HepG2 (cell line): ENCODE data around the gene HSD11B2. TPM values are rescaled to one million over a fixed set of nuclear protein-coding genes. Genes with fewer than 3 reads are reported as not detected.

Source experiments
- FOXA1 ChIP-seq, 2 experiments: fragments of 450-650 bp in 1 of 2; sonication (generic) in 1 of 2; formaldehyde crosslinking in 1 of 2; IDR thresholded peaks; 2 replicates each; pipeline versions ENCODE4 v1.4.0 to v1.6.1; 2016 to 2020; ENCODE audit warnings: missing genetic modification reagents in 1 of 2
- MEF2D ChIP-seq: sonication (generic); formaldehyde crosslinking; IDR thresholded peaks from 2 replicates; pipeline ENCODE4 v1.5.1; 2020; ENCODE audit warnings: mild to moderate bottlenecking, missing genetic modification reagents
- NFYC ChIP-seq: IDR thresholded peaks from 2 replicates; pipeline ENCODE4 v1.6.1; 2016; ENCODE audit warnings: missing genetic modification reagents, missing compliant biosample characterization
- SYNCRIP ChIP-seq: fragments of 200-400 bp; formaldehyde crosslinking; IDR thresholded peaks from 2 replicates; pipeline ENCODE4 v1.6.1; 2018; ENCODE audit warnings: mild to moderate bottlenecking, low read depth, low read length; ENCODE audit not compliant: insufficient read depth
- ZNF75D ChIP-seq: sonication (generic); formaldehyde crosslinking; IDR thresholded peaks from 2 replicates; pipeline ENCODE4 v1.8.1; 2023; ENCODE audit warnings: missing genetic modification reagents, mild to moderate bottlenecking, borderline replicate concordance
- polyA plus RNA-seq, 8 experiments: library from polyadenylated mRNA; depleted of rRNA in 3 of 8; stranded (reverse) in 7 of 8; unstranded in 1 of 8; fragments of >200 nt; fragmentation: Illumina TruSeq in 4 of 8; extraction: Trizol in 4 of 8; gene quantifications; 2 replicates each; pipeline versions ENCODE4 v1.2.1 to v1.2.3, GENCODE V29; 2011 to 2016; ENCODE audit warnings: low read depth in 4 of 8, missing spikeins in 1 of 8, mixed read lengths in 1 of 8; ENCODE audit not compliant: insufficient read depth in 1 of 8
- total RNA-seq, 5 experiments: library from RNA; depleted of rRNA; stranded (reverse); fragments of >200 nt; fragmentation: Illumina TruSeq; extraction: Trizol; gene quantifications; 2 replicates each; pipeline ENCODE4 v1.2.3, GENCODE V29; 2016; ENCODE audit warnings: low read depth in 1 of 5
- TF ChIP-seq, protein P1 (sequence below): sonication (generic); formaldehyde crosslinking; IDR thresholded peaks from 2 replicates; pipeline ENCODE4 v1.5.1; 2020; ENCODE audit warnings: mild to moderate bottlenecking, missing genetic modification reagents, borderline replicate concordance
- TF ChIP-seq, protein P2 (sequence below): sonication (generic); formaldehyde crosslinking; IDR thresholded peaks from one replicate; pipeline ENCODE4 v1.5.1; 2020; ENCODE audit warnings: mild to moderate bottlenecking, missing genetic modification reagents; ENCODE audit errors: not compliant biosample characterization
- TF ChIP-seq, protein P3 (sequence below): sonication (generic); formaldehyde crosslinking; IDR thresholded peaks from 2 replicates; pipeline ENCODE4 v1.4.0; 2020; ENCODE audit warnings: missing genetic modification reagents, mild to moderate bottlenecking, borderline replicate concordance
- TF ChIP-seq, protein P4 (sequence below): IDR thresholded peaks from 2 replicates; pipeline ENCODE4 v1.6.1; 2018; ENCODE audit warnings: missing genetic modification reagents, mild to moderate bottlenecking, missing compliant biosample characterization
- TF ChIP-seq, protein P5 (sequence below): sonication (generic); formaldehyde crosslinking; IDR thresholded peaks from 2 replicates; pipeline ENCODE4 v1.5.1; 2020; ENCODE audit warnings: missing genetic modification reagents, mild to moderate bottlenecking, borderline replicate concordance

Gene HSD11B2
- total and polyA plus RNA-seq, 2 of the 13 experiments (the other 11 are each of a cell fraction or from before 2014, with no cell fraction given) = 8.9 to 13.6 TPM

DNA sequence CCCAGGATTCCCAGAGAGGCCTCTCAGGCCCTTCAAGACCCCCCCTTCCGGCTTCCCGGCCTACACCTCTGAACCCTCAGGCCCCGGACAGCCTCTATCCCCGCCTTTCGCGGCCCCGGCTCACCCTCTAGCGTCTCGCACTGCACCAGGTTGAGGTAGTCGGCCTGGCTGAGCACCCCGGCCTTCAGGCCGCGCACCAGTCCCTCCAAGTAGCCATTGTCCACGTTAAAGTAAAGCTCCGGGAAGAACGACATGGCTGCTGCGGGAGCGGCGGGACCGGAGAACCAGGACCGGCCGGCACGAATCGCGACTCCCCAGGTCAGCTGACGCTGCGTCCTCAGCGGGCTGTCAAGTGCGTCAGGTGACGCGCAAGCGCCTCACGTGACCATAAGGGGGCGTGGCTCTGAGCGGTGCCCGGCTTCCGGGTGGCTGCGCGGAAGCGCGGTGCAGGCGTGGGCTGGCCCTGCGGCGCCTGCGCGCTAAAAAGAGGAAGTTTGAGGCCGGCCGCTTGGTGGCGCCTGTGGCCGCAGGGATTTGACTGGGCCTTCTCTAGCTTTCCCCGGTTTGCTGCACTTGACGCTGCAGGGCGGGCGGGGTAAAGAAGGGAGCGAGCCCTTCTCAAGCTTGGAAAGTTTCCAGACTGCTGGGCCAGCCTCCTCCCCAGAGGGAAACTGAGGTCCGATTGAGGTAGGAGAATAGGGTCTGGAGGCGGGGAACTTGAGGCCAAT lies 50.1 kb downstream of the HSD11B2 start, which contains the start of gene ATP6V0D1 (continued):
- TF ChIP-seq, protein P1, sequence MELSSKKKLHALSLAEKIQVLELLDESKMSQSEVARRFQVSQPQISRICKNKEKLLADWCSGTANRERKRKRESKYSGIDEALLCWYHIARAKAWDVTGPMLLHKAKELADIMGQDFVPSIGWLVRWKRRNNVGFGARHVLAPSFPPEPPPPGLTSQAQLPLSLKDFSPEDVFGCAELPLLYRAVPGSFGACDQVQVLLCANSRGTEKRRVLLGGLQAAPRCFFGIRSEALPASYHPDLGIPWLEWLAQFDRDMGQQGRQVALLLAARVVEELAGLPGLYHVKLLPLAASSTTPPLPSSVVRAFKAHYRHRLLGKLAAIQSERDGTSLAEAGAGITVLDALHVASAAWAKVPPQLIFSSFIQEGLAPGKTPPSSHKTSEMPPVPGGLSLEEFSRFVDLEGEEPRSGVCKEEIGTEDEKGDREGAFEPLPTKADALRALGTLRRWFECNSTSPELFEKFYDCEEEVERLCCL (CRISPR knock-in tag) = no peak; the same call in 1 of the 2 replicates
- TF ChIP-seq, protein P2, sequence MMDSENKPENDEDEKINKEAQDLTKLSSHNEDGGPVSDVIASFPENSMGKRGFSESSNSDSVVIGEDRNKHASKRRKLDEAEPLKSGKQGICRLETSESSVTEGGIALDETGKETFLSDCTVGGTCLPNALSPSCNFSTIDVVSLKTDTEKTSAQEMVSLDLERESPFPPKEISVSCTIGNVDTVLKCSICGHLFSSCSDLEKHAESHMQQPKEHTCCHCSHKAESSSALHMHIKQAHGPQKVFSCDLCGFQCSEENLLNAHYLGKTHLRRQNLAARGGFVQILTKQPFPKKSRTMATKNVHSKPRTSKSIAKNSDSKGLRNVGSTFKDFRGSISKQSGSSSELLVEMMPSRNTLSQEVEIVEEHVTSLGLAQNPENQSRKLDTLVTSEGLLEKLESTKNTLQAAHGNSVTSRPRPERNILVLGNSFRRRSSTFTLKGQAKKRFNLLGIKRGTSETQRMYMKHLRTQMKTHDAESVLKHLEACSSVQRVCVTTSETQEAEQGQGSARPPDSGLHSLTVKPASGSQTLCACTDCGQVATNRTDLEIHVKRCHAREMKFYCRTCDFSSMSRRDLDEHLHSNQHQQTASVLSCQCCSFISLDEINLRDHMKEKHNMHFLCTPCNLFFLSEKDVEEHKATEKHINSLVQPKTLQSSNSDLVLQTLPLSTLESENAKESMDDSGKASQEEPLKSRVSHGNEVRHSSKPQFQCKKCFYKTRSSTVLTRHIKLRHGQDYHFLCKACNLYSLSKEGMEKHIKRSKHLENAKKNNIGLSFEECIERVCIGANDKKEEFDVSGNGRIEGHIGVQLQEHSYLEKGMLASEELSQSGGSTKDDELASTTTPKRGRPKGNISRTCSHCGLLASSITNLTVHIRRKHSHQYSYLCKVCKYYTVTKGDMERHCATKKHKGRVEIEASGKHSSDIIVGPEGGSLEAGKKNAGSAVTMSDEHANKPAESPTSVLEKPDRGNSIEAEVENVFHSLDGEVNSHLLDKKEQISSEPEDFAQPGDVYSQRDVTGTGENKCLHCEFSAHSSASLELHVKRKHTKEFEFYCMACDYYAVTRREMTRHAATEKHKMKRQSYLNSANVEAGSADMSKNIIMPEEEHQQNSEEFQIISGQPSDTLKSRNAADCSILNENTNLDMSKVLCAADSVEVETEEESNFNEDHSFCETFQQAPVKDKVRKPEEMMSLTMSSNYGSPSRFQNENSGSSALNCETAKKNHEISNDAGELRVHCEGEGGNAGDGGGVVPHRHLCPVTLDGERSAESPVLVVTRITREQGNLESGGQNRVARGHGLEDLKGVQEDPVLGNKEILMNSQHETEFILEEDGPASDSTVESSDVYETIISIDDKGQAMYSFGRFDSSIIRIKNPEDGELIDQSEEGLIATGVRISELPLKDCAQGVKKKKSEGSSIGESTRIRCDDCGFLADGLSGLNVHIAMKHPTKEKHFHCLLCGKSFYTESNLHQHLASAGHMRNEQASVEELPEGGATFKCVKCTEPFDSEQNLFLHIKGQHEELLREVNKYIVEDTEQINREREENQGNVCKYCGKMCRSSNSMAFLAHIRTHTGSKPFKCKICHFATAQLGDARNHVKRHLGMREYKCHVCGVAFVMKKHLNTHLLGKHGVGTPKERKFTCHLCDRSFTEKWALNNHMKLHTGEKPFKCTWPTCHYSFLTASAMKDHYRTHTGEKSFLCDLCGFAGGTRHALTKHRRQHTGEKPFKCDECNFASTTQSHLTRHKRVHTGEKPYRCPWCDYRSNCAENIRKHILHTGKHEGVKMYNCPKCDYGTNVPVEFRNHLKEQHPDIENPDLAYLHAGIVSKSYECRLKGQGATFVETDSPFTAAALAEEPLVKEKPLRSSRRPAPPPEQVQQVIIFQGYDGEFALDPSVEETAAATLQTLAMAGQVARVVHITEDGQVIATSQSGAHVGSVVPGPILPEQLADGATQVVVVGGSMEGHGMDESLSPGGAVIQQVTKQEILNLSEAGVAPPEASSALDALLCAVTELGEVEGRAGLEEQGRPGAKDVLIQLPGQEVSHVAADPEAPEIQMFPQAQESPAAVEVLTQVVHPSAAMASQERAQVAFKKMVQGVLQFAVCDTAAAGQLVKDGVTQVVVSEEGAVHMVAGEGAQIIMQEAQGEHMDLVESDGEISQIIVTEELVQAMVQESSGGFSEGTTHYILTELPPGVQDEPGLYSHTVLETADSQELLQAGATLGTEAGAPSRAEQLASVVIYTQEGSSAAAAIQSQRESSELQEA (CRISPR knock-in tag) = peak; percentile 28
- TF ChIP-seq SYNCRIP (no peak), ZNF75D (CRISPR knock-in tag) (no peak), MEF2D (CRISPR knock-in tag) (no peak; the same call in 1 of the 2 replicates), NFYC (CRISPR knock-in tag) (peak; percentile 62), FOXA1 (IDR thresholded peaks at IDR 0.05) (no peak), FOXA1 (CRISPR knock-in tag; IDR thresholded peaks at IDR 0.05) (peak; percentile 73)
- TF ChIP-seq, protein P3, sequence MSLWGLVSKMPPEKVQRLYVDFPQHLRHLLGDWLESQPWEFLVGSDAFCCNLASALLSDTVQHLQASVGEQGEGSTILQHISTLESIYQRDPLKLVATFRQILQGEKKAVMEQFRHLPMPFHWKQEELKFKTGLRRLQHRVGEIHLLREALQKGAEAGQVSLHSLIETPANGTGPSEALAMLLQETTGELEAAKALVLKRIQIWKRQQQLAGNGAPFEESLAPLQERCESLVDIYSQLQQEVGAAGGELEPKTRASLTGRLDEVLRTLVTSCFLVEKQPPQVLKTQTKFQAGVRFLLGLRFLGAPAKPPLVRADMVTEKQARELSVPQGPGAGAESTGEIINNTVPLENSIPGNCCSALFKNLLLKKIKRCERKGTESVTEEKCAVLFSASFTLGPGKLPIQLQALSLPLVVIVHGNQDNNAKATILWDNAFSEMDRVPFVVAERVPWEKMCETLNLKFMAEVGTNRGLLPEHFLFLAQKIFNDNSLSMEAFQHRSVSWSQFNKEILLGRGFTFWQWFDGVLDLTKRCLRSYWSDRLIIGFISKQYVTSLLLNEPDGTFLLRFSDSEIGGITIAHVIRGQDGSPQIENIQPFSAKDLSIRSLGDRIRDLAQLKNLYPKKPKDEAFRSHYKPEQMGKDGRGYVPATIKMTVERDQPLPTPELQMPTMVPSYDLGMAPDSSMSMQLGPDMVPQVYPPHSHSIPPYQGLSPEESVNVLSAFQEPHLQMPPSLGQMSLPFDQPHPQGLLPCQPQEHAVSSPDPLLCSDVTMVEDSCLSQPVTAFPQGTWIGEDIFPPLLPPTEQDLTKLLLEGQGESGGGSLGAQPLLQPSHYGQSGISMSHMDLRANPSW = peak; percentile 88
- TF ChIP-seq, protein P4, sequence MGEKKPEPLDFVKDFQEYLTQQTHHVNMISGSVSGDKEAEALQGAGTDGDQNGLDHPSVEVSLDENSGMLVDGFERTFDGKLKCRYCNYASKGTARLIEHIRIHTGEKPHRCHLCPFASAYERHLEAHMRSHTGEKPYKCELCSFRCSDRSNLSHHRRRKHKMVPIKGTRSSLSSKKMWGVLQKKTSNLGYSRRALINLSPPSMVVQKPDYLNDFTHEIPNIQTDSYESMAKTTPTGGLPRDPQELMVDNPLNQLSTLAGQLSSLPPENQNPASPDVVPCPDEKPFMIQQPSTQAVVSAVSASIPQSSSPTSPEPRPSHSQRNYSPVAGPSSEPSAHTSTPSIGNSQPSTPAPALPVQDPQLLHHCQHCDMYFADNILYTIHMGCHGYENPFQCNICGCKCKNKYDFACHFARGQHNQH = peak; percentile 23; the same call in 1 of the 2 replicates
- TF ChIP-seq, protein P5, sequence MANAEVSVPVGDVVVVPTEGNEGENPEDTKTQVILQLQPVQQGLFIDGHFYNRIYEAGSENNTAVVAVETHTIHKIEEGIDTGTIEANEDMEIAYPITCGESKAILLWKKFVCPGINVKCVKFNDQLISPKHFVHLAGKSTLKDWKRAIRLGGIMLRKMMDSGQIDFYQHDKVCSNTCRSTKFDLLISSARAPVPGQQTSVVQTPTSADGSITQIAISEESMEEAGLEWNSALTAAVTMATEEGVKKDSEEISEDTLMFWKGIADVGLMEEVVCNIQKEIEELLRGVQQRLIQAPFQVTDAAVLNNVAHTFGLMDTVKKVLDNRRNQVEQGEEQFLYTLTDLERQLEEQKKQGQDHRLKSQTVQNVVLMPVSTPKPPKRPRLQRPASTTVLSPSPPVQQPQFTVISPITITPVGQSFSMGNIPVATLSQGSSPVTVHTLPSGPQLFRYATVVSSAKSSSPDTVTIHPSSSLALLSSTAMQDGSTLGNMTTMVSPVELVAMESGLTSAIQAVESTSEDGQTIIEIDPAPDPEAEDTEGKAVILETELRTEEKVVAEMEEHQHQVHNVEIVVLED (CRISPR knock-in tag) = peak; percentile 98
